Skeletal muscle tissue (tissue), 4 donors: ENCODE results near the gene HSD17B13. TPM values are rescaled to one million over a fixed set of nuclear protein-coding genes. Genes with fewer than 3 reads are reported as not detected.
A peak's percentile ranks its signal among the peaks of the same experiment; 100 is the strongest.
"Not testable (repeated sequence)": the region's sequence is repeated elsewhere in the genome, so short reads cannot be mapped to it uniquely, and the experiment has no call there.

Experiments used
- H3K27ac ChIP-seq: one replicate; pipeline ENCODE4 v1.7.0; 2013; ENCODE audit warnings: mild to moderate bottlenecking, low read depth, low read length, inconsistent platforms
- H3K27me3 ChIP-seq, 3 donors: one replicate each; pipeline ENCODE4 v1.7.0; 2013; ENCODE audit warnings: low read length in 3 of 3; ENCODE audit not compliant: control insufficient read depth in 3 of 3, insufficient read depth in 3 of 3
- H3K36me3 ChIP-seq, 3 donors: one replicate each; pipeline ENCODE4 v1.7.0; 2013; ENCODE audit warnings: low read length in 3 of 3; ENCODE audit not compliant: control insufficient read depth in 3 of 3, insufficient read depth in 3 of 3
- H3K4me1 ChIP-seq, 3 donors: one replicate each; pipeline ENCODE4 v1.7.0; 2013; ENCODE audit warnings: low read length in 3 of 3, mild to moderate bottlenecking in 3 of 3; ENCODE audit not compliant: control insufficient read depth in 3 of 3, insufficient read depth in 3 of 3
- H3K4me3 ChIP-seq, 3 donors: one replicate each; pipeline ENCODE4 v1.7.0; 2013; ENCODE audit warnings: low read length in 3 of 3
- H3K9ac ChIP-seq, 3 donors: one replicate each; pipeline ENCODE4 v1.7.0; 2013; ENCODE audit warnings: low read length in 3 of 3, mild to moderate bottlenecking in 3 of 3, moderate library complexity in 2 of 3, low read depth in 1 of 3
- H3K9me3 ChIP-seq, 3 donors: one replicate each; pipeline ENCODE4 v1.7.0; 2013; ENCODE audit warnings: low read length in 3 of 3; ENCODE audit not compliant: control insufficient read depth in 3 of 3
- total RNA-seq: library from RNA; depleted of rRNA; stranded (reverse); fragments of >200 nt; gene quantifications from one replicate; pipeline ENCODE4 v1.2.3, GENCODE V29; 2014
- donor health status: Osteomylitis.

The HSD17B13 gene
- total RNA-seq, 1 donor from 2014 or later, result not detected

DNA sequence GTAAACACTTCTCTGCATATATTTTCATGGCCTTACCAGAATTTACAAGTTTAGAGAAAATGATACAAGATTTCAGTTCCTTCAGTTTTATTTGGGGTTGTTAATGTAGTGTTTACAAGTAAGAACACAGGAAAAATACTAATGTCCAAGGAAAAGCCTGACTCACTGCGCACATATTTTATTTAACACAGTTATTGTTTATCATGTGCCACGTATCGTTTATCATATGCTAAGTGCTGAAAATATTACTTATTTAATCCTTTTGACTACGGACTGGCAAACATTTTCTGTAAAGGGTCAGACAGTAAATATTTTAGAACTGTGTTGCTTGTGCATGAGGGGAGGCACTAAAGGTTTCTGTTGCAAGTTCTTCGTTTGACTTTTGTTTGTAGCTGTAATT lies 794 bp downstream of the HSD17B13 start:
- Histone ChIP-seq H3K27ac (no peak overlapping the region), H3K36me3 (no peaks in the 10 kb centered on the region), H3K27me3 (no peaks in the 10 kb centered on the region), H3K9ac (no peak overlapping the region), H3K4me1 (no peaks in the 10 kb centered on the region), H3K9me3 (no peaks in the 10 kb centered on the region), H3K4me3 (no peak overlapping the region)

DNA sequence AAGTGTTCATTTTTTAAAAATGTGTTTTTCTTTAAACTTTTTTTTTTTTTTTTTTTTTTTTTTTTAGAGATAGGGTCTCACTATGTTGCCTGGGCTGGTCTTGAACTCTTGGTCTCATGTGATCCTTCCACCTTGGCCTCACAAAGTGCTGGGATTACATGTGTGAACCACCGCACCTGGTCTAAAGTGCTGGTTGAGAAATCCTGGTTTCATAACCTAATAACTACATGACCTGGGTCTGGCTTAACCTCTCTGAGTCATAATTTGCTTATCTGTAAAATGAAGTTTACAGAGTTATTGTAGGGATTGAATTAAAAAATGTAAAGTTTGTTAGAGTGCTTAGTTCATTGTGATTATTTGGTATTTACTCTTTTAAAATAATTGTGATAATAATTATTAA lies 5.2 kb downstream of the HSD17B13 start:
- H3K9ac ChIP-seq, result no peak overlapping the region
- H3K27me3 ChIP-seq, result no peaks in the 10 kb centered on the region
- H3K36me3 ChIP-seq, result no peaks in the 10 kb centered on the region
- H3K4me1 ChIP-seq, result peaks cover 0 to 2% (median 2%) of the 10 kb centered on the region in 3 donors
- no peak overlapping the region for H3K4me3 ChIP-seq
- no peak overlapping the region for H3K27ac ChIP-seq
- H3K9me3 ChIP-seq, result no peaks in the 10 kb centered on the region

DNA sequence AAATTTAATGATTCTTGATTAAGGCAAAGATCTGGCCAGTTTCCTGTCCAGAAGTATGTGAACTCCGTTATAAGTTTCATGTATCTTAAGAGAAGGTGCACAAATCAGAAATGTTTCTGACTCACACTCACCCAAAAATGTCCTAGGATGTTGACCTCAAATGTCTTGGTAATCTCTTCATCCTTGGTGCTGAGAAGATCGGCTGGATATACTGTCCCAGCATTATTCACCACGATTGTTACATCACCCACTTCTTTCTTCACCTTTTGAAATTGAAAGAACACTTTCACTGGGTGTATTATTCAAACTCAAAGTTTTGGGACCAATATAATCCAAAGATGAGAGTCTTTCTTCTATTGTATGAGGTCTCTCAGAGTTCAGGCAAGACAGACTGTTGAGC lies 5.7 kb downstream of the HSD17B13 start:
- Histone ChIP-seq H3K9me3 (no peaks in the 10 kb centered on the region), H3K4me1 (peaks cover 0 to 2% (median 2%) of the 10 kb centered on the region in 3 donors), H3K36me3 (no peaks in the 10 kb centered on the region), H3K9ac (no peak overlapping the region), H3K4me3 (no peak overlapping the region), H3K27me3 (no peaks in the 10 kb centered on the region), H3K27ac (no peak overlapping the region)

GRCh38 chr4:87315000-87315399 lies 7.7 kb downstream of the HSD17B13 start:
- not testable (repeated sequence) for H3K4me1 ChIP-seq, H3K9me3 ChIP-seq, H3K4me3 ChIP-seq, H3K27me3 ChIP-seq, H3K36me3 ChIP-seq, H3K9ac ChIP-seq
- peak overlapping the region; percentile 31 for H3K27ac ChIP-seq

DNA sequence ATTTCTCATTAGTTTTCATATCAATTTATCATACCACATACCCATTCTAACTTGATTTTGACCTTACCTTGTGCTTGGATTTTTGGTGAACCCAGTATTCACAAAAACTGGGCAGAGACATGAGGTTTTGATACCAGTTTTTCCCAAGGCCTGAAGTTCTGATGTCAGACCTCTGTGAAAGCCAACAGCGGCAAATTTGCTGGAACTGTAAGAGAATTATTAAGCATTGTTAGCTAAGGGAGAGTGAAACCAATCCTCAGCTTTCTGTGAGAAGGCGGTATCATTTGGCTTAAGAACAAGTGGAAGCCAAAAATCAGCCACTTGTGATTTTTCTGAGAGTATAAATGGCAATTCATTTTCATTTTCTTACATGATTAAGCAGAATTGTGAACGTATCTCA lies 8.9 kb downstream of the HSD17B13 start:
- no peaks in the 10 kb centered on the region for H3K36me3 ChIP-seq

GRCh38 chr4:87311684-87312083 lies 11.0 kb downstream of the HSD17B13 start:
- H3K27ac ChIP-seq, result no peak overlapping the region
- peaks cover 0 to 2% (median 2%) of the 10 kb centered on the region in 3 donors for H3K4me1 ChIP-seq
- no peak overlapping the region for H3K9ac ChIP-seq
- no peaks in the 10 kb centered on the region for H3K9me3 ChIP-seq
- no peaks in the 10 kb centered on the region for H3K36me3 ChIP-seq
- no peaks in the 10 kb centered on the region for H3K27me3 ChIP-seq
- H3K4me3 ChIP-seq, result no peak overlapping the region

More for the DNA sequence above, 8.9 kb downstream of the HSD17B13 start:
- Histone ChIP-seq H3K4me1 (peaks cover 0 to 2% (median 2%) of the 10 kb centered on the region in 3 donors), H3K9ac (no peak overlapping the region), H3K27ac (no peak overlapping the region), H3K4me3 (no peak overlapping the region), H3K9me3 (no peaks in the 10 kb centered on the region), H3K27me3 (no peaks in the 10 kb centered on the region)

DNA sequence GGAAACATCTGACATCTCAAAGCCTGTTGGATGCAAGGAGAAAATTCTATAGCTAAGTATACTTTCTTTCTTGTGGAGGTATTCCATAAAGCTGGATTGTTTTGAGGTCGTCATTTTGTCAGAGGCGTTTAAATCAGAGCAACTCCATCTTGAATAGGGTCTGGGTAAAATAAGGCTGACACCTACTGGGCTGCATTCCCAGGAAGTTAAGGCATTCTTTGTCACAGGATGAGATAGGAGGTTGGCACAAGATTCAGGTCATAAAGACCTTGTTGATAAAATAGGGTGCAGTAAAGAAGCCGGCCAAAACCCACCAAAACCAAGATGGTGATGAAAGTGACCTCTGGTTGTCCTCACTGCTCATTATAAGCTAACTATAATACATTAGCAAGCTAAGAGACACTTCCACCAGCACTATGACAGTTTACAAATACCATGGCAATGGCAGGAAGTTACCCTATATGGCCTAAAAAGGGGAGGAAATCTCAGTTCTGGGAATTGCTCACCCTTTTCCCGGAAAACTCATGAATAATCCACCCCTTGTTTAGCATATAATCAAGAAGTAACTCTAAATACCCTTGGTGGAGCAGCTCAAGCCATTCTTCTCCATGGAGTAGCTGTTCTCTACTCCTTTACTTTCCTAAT lies 11.9 kb downstream of the HSD17B13 start:
- Histone ChIP-seq H3K27me3 (no peaks in the 10 kb centered on the region), H3K36me3 (no peaks in the 10 kb centered on the region), H3K27ac (no peak overlapping the region), H3K9ac (no peak overlapping the region), H3K4me3 (no peak overlapping the region), H3K4me1 (peaks cover 0 to 2% (median 2%) of the 10 kb centered on the region in 3 donors), H3K9me3 (no peaks in the 10 kb centered on the region)

DNA sequence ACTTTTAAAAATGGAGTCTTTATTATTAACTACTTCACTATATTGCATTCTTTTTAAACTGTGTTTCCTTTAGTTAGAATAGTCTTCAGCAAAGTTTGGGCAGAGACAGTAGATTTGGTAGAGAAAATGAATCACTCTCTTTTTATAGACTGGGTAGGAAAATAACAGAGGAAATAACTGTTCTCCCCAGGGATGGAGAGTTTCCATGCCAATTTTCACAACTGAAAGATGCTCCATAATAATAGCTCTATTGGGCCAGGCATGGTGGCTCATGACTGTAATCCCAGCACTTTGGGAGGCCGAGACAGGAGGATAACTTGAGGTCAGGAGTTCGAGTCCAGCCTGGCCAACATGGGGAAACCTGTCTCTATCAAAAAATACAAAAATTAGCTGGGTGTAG lies 13.1 kb downstream of the HSD17B13 start:
- Histone ChIP-seq H3K4me3 (no peak overlapping the region), H3K9me3 (no peaks in the 10 kb centered on the region), H3K9ac (no peak overlapping the region), H3K36me3 (no peaks in the 10 kb centered on the region), H3K27me3 (no peaks in the 10 kb centered on the region), H3K27ac (no peak overlapping the region), H3K4me1 (peaks cover 0 to 2% (median 2%) of the 10 kb centered on the region in 3 donors)

DNA sequence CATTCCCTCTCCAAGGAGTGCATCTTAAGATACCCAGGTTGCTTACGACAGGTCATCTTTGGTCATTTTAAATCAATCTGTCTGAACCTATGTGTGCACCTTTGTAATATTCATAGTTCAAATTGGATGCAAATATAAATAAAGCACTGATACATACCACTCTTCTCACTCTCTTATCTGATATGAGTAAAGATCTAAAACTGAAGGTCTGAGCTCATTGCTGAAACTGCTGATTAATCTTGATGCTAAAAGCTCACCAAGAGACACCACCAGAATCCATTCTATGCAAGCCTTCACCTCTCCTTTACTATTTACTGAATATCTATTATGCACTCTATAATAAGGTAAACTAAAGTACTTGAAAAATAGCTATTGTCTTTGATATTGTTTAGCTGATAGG lies 16.6 kb downstream of the HSD17B13 start:
- Histone ChIP-seq H3K27me3 (no peaks in the 10 kb centered on the region), H3K27ac (no peak overlapping the region), H3K4me3 (no peak overlapping the region), H3K4me1 (no peaks in the 10 kb centered on the region), H3K9ac (no peak overlapping the region), H3K36me3 (no peaks in the 10 kb centered on the region), H3K9me3 (no peaks in the 10 kb centered on the region)

GRCh38 chr4:87305562-87305961 lies 17.1 kb downstream of the HSD17B13 start:
- no peaks in the 10 kb centered on the region for H3K27me3 ChIP-seq
- H3K4me1 ChIP-seq, result no peaks in the 10 kb centered on the region
- H3K9me3 ChIP-seq, result no peaks in the 10 kb centered on the region
- H3K9ac ChIP-seq, result no peak overlapping the region
- no peaks in the 10 kb centered on the region for H3K36me3 ChIP-seq
- no peak overlapping the region for H3K27ac ChIP-seq
- H3K4me3 ChIP-seq, result no peak overlapping the region
